Thyroid gland (tissue), 4 donors: ENCODE results near the gene ASPN.

Experiments
- CTCF ChIP-seq, 6 experiments: fragments of 200-600 bp in 3 of 6; fragments of 450-650 bp in 3 of 6; sonication (generic) in 3 of 6; IDR thresholded peaks; one replicate each; pipeline ENCODE4 v1.5.1; 2016 to 2019; ENCODE audit warnings: antibody characterized with exemption in 6 of 6, mild to moderate bottlenecking in 2 of 6, inconsistent platforms in 1 of 6, moderate library complexity in 1 of 6
- POLR2A ChIP-seq, 2 donors: fragments of 450-650 bp; IDR thresholded peaks; one replicate each; pipeline ENCODE4 v1.6.1; 2017; ENCODE audit warnings: antibody characterized with exemption in 2 of 2, mild to moderate bottlenecking in 2 of 2, moderate library complexity in 1 of 2

GRCh38 chr9:92520837-92521236 is 38.5 kb upstream of the ASPN start:
- TF ChIP-seq CTCF (IDR thresholded peaks at IDR 0.05) (no peak), POLR2A (IDR thresholded peaks at IDR 0.05) (no peak)
